Breast epithelium (tissue), 4 donors: ENCODE data around the gene FERD3L. TPM values are rescaled to one million over a fixed set of nuclear protein-coding genes. Genes with fewer than 3 reads are reported as not detected.

Experiments
- DNase-seq, 2 donors: peaks; one replicate each; pipeline ENCODE4 v3.0.0-alpha.2; 2019; ENCODE audit warnings: low spot score in 2 of 2
- H3K27ac ChIP-seq, 2 donors: fragments of 200-600 bp; sonication (generic) in 1 of 2; one replicate each; pipeline ENCODE4 v1.5.1; 2016 to 2019; ENCODE audit warnings: mild to moderate bottlenecking in 1 of 2
- H3K27me3 ChIP-seq, 2 donors: fragments of 200-600 bp; sonication (generic) in 1 of 2; one replicate each; pipeline versions ENCODE4 v1.5.1 to v1.6.0; 2017 to 2019; ENCODE audit warnings: control low read depth in 1 of 2, mild to moderate bottlenecking in 1 of 2
- H3K36me3 ChIP-seq: fragments of 200-600 bp; one replicate; pipeline ENCODE4 v1.5.1; 2019
- H3K4me1 ChIP-seq, 2 donors: fragments of 200-600 bp; sonication (generic); one replicate each; pipeline ENCODE4 v1.5.1; 2016 to 2019; ENCODE audit warnings: control low read depth in 1 of 2
- H3K4me3 ChIP-seq, 3 donors: fragments of 200-600 bp; sonication (generic); 1 replicate in 2 of 3; 2 replicates in 1 of 3; pipeline ENCODE4 v1.5.1; 2016 to 2019; ENCODE audit warnings: mild to moderate bottlenecking in 3 of 3, moderate library complexity in 2 of 3
- H3K9me3 ChIP-seq, 2 donors: fragments of 200-600 bp; sonication (generic) in 1 of 2; one replicate each; pipeline ENCODE4 v1.5.1; 2016 to 2019; ENCODE audit warnings: control low read depth in 1 of 2
- CTCF ChIP-seq, 3 donors: fragments of 450-650 bp; IDR thresholded peaks; one replicate each; pipeline ENCODE4 v1.5.1; 2016 to 2017; ENCODE audit warnings: antibody characterized with exemption in 3 of 3, mild to moderate bottlenecking in 3 of 3, moderate library complexity in 3 of 3
- POLR2A ChIP-seq: fragments of 450-650 bp; IDR thresholded peaks from one replicate; pipeline ENCODE4 v1.6.1; 2016; ENCODE audit warnings: antibody characterized with exemption, mild to moderate bottlenecking, moderate library complexity
- POLR2AphosphoS5 ChIP-seq, 3 donors: sonication (generic); formaldehyde crosslinking; IDR thresholded peaks; one replicate each; pipeline ENCODE4 v1.6.1; 2017; ENCODE audit warnings: antibody characterized with exemption in 3 of 3
- intact Hi-C: fragments of 100-400 bp; cut with DNase I; formaldehyde crosslinking; loops from one replicate; pipeline ENCODE4 v1.15.1; 2023; ENCODE audit warnings: low total_unique reads
- total RNA-seq, 3 donors: library from RNA; depleted of rRNA; stranded (reverse); fragments of >200 nt; gene quantifications; one replicate each; pipeline ENCODE4 v1.1.0, GENCODE V29; 2016

The FERD3L gene
- total RNA-seq, 3 donors from 2014 or later = not detected

- Histone ChIP-seq H3K9me3 (no peaks in the 10 kb centered on the region), H3K27me3 (peaks cover 0 to 83% of the 10 kb centered on the region in 2 donors), H3K27ac (peak overlapping the region; percentile 78 to 92), H3K4me3 (peak overlapping the region in 1 of 3 donors; percentile 6), H3K36me3 (no peaks in the 10 kb centered on the region), H3K4me1 (no peaks in the 10 kb centered on the region)
- intact Hi-C loops = no loop called here
- TF ChIP-seq POLR2AphosphoS5 (IDR thresholded peaks at IDR 0.05) (no peak), CTCF (IDR thresholded peaks at IDR 0.05) (no peak), POLR2A (no peak)
- no peak for DNase-seq
Measured at GRCh38 chr7:19109000-19109946, 35.9 kb downstream of the FERD3L start.

- H3K4me1 ChIP-seq = no peaks in the 10 kb centered on the region
- intact Hi-C loops = no loop called here
- TF ChIP-seq CTCF (IDR thresholded peaks at IDR 0.05) (no peak), POLR2AphosphoS5 (IDR thresholded peaks at IDR 0.05) (peak in 1 of 3 donors; percentile 56), POLR2A (no peak)
- H3K27me3 ChIP-seq = peaks cover 0 to 65% of the 10 kb centered on the region in 2 donors
- peak overlapping the region; percentile 44 to 62 (median 49) for H3K4me3 ChIP-seq
- H3K36me3 ChIP-seq = no peaks in the 10 kb centered on the region
- H3K9me3 ChIP-seq = no peaks in the 10 kb centered on the region
- H3K27ac ChIP-seq = peak overlapping the region; percentile 78 to 92
- DNase-seq = no peak
Measured at GRCh38 chr7:19107356-19108146, 37.7 kb downstream of the FERD3L start.

GRCh38 chr7:19107081-19107355 lies 38.2 kb downstream of the FERD3L start:
- intact Hi-C loops = no loop called here
- no peak for DNase-seq
- Histone ChIP-seq H3K27me3 (peaks cover 0 to 60% of the 10 kb centered on the region in 2 donors), H3K4me3 (peak overlapping the region; percentile 44 to 62 (median 49)), H3K36me3 (no peaks in the 10 kb centered on the region), H3K27ac (peak overlapping the region; percentile 78 to 92), H3K9me3 (no peaks in the 10 kb centered on the region), H3K4me1 (no peaks in the 10 kb centered on the region)
- TF ChIP-seq CTCF (IDR thresholded peaks at IDR 0.05) (no peak), POLR2AphosphoS5 (IDR thresholded peaks at IDR 0.05) (no peak), POLR2A (no peak)

- TF ChIP-seq POLR2AphosphoS5 (IDR thresholded peaks at IDR 0.05) = no peak
- no peak for TF ChIP-seq CTCF (IDR thresholded peaks at IDR 0.05)
- TF ChIP-seq POLR2A = no peak
- Histone ChIP-seq H3K27me3 (peaks cover 0 to 55% of the 10 kb centered on the region in 2 donors), H3K27ac (peak overlapping the region; percentile 78 to 92), H3K4me3 (peak overlapping the region; percentile 44 to 62 (median 49)), H3K9me3 (no peaks in the 10 kb centered on the region), H3K36me3 (no peaks in the 10 kb centered on the region), H3K4me1 (no peaks in the 10 kb centered on the region)
- no peak for DNase-seq
- intact Hi-C loops = no loop called here
Measured at GRCh38 chr7:19106241-19107080, 38.8 kb downstream of the FERD3L start.
